Activated CD4-positive, alpha-beta T cell treated with anti-CD3 and anti-CD28 coated beads, Interleukin-2, Interleukin-6, amounts not matched to agents 100 ng/mL and 50 ng/mL, durations not matched to agents 16 hours and 8 hours (primary cell): ENCODE results near the gene GTF3C2.
"Not testable (repeated sequence)": the region's sequence is repeated elsewhere in the genome, so short reads cannot be mapped to it uniquely, and the experiment has no call there.

Experiments
- DNase-seq: peaks from one replicate; pipeline ENCODE4 v3.0.0-alpha.2; 2020

Gene GTF3C2

DNA sequence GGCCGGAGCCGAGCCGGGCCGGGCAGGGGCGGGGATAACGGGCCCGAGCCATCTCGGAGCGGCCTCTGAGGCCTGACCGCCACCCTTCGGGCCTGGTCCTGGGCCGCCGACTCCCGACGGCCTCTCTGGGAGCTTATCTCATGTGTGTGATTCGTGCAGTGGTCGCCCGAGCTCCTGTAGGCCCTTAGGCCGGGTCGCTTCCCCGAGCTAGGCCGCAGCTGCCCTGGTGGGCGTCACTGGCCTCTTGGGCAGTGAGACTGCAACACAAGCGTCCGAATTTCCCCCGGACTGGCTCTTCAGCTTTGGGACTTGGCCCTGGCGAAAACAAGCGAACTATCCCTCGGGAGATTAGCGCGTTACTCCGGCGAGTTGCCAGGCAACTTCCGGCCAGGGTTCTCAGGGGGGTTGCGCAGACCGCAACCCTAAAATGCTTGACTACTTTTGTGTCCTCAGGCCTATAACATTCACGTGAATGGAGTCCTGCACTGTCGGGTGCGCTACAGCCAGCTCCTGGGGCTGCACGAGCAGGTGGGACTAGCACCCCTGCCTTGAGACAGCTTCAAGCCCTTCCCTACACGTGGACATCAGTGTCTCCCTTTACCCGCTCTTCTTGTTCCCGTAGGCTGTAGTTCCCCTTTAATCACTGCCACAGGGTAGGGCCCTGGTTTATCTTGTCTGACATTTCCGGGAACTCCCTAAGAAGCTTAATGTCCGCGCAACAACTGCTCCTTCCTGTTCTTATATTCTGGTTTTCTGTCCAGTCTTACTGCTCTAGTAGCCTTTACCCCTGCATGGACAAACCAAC, 14.5 kb upstream of the GTF3C2 start:
- peak; percentile 42 for DNase-seq

DNA sequence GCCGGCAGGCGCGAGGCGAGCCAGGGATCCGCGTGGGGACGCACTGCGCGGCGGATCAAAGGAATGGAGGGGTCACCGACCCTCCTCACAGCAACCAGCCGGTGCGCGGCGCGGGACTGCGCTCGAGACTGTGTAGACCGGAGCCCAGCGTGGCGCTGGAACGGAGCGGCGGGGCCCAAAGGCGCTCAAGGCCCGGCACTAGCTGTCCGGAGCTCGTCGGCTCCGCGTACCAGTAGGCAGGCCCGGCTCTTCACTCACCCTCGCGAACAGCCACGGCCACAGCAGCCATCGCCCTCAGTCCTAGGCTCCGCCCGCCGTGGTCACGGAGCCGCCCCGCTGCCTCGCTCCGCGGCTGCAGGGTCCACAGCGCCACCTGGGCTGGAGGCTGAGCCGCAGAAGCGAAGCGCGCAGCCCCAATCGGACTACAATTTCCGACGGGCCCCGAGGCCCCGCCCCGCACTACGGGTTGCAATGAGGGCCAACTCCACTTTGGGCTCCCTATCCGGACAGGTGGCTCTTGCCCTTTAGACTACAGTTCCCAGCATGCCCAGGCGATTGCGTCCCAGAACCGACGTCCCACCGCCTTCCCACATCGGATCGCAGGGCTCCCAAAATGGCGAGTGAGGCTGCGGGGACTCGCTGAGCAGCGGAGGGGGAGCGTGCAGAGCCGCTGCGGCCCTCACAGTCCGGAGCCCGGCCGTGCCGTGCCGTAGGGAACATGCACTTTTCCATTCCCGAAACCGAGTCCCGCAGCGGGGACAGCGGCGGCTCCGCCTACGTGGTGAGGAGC, 13.7 kb upstream of the GTF3C2 start, which contains the start of the genes EIF2B4 and SNX17:
Gene EIF2B4 (minus strand): TSS at position 313 of the 790 bp plus-strand sequence. CDS start 24 bp downstream, at position 289.
Gene SNX17 (plus strand): TSS at position 591 of the 790 bp plus-strand sequence. CDS start 128 bp downstream, at position 719.
- DNase-seq = peak; percentile 100

DNA sequence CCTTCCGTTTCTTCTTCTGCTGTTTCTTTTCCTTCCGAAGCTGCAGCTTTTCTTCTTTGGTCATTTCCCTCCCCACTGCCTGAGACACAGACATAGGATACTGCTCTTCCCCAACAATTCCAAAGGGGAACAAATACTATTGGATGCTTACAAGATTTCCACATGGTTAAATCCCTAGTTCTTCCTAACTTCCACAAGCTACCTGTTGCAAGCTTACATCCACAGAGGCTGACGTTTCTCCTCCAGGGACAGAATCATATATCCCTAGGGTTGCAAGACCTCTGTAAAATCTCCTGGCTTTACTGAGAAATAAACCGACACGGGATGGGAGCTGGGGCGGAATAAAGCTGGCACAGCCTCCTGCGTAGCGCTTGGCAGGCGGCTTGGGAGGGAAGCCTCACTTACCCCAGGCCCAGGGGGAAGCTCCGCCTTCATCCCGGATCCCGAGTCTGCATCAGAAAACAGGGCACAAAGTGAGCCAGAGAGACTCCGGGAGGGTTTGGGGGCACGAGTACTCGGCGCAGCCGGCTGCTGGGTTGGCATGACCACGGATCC, 13.0 kb upstream of the GTF3C2 start:
- no peak for DNase-seq

DNA sequence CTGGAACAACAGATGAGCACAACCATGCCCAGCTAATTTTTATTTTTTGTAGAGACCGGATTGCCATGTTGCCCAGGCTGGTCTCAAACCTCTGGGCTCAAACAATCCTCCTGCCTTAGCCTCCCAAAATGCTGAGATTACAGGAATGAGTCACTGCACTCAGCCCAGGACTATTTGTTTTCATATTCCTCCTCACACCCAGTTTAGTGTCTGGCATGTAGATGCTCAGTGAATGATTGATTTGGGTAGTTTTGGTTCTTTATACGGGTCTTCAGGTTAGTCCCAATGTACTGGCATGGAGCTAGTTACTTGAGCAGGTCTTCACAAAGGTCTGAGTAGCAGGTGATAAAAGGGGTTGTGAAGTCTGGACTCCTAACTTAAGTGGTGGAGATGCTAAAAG, 7.4 kb upstream of the GTF3C2 start:
- DNase-seq = peak; percentile 37

DNA sequence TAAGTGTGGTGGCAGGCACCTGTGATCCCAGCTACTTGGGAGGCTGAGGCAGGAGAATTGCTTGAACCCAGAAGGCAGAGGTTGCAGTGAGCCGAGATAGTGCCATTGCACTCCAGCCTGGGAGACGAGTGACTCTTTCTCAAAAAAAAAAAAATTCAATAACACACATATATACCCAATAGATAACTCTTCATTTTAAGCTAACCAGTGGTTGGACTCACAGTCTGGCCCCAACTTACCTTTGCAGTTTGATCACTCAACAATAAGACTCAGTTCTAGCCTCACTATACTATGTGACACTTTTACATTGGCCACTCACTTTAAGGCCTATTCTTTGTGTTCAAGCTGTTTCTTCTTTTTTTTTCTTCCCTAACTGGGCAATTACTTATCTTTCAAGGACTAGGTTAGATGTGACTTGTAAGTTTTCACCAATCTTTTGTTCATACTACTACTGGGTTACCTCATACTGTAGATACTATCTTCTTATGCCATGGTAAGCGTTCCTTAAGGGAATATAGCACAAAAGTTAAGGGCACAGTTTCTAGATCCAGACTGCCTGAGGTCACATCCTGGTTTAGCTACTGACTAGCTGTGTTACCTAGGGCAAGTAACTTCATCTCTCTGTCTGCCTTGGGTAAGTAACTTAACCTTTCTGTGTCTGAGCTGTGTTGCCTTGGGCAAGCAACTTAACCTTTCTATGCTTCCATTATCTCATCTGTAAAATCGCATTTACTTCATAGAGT, 6.3 kb upstream of the GTF3C2 start:
- no peak for DNase-seq

DNA sequence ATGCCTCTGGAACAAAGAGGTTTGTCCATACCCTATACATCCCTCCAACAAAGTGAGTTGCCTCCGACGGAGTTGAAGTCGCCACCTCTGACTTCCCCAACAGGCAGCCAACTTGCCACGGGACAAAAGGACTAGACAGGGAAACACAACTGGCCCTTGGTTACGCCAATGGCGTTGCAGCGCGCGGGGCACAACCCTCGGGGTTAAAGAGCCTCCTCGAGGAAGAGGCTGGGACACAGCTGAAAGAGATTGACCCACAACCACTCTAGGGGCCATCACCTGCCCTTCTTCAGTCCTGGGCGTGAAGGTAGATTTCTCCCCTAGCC, 545 bp downstream of the GTF3C2 start:
- peak; percentile 69 for DNase-seq

DNA sequence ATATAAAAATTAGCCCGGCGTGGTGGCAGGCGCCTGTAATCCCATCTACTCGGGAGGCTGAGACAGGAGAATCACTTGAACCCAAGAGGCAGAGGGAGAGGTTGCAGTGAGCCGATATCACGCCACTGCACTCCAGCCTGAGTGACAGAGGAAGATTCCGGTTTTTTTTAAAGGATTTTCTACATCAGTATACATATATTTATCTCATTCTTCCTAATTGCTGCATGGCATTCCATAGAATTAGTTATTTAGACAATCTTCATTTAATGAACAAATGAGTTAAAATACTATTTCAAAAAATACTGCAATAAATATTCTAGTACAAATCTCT, 2.0 kb downstream of the GTF3C2 start:
- DNase-seq = no peak

DNA sequence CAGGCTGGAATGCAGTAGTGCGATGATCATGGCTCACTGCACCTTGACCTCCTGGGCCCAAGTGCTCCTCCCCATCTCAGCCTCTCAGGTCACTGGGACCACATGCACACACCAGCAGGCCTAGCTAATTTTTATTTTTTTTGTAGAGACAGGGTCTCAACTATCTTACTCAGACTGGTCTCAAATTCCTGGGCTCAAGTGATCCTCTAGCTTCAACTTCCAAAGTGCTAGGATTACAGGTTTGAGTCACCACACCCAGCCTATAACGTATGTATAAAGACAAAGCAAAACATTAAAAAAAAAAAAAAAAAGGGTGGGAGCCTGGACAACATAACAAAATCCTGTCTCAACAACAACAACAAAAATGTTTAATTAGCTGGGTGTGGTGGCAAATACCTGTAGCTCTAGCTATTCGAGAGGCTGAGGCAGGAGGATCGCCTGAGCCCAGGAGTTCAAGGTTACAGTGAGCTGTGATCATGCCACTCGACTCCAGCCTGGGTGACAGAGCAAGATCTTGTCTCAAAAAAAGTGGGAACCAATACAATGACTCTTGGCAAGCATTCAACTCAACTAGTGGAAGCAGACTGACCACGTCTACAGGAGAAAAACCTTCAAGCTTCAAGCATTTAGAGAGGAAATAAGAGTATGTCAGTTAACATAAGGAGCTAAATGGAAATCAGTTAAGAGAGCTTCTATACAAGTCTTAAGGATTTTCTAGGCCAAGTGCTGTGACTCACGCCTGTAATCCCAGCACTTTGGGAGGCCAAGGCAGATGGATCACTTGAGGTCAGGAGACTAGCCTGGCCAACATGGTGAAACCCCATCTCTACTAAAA, 2.6 kb downstream of the GTF3C2 start:
- DNase-seq = no peak

DNA sequence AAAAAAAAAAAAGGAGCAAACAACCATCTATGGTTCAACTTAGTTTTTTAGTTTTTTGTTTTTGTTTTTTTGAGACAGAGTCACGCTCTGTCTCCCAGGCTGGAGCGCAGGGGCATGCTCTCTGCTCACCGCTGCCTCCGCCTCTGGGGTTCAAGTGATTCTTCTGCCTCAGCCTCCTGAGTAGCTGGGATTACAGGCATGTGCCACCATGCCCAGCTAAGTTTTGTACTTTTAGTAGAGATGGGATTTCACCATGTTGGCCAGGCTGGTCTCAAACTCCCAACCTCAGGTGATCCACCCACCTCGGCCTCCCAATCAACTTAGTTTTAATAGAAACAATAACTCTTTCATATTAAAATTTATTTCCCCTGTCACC, 3.2 kb downstream of the GTF3C2 start:
- DNase-seq = not testable (repeated sequence)

DNA sequence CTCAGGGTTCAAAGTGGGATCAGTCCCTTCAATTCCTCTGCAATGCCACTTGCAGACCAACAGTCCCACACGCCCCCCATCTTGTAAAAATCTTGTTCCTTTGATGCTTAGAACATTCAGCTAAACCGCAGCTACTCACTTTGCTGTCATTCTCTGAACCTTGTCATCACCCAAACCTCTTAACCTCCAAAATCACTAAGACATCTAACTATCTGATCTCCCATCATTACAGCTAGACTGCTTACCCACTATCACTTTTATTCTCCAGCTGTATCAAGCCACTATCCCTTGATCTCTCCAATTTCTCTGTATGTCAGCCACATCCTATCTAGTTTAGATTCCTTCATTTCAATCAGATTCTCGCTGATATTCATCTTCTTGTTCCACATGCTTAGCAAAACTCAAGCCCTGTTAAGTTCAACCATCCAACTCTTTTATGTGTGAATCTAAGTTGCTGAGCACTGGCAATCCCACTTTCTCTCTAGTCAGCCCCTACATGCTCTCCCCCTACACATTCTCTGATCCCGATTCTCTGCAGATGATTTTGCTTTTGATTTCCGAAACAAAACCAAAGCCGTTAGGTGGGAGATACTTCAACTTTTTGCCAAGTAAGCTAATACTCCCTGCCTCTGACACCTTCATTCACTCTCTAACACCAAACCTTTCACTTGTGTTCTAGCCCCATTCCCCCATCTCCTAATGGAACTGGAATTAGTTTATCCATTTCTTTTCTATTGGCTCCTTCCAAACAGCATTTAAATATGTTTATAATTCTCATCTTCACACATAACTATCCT, 4.6 kb downstream of the GTF3C2 start:
- peak; percentile 45 for DNase-seq

DNA sequence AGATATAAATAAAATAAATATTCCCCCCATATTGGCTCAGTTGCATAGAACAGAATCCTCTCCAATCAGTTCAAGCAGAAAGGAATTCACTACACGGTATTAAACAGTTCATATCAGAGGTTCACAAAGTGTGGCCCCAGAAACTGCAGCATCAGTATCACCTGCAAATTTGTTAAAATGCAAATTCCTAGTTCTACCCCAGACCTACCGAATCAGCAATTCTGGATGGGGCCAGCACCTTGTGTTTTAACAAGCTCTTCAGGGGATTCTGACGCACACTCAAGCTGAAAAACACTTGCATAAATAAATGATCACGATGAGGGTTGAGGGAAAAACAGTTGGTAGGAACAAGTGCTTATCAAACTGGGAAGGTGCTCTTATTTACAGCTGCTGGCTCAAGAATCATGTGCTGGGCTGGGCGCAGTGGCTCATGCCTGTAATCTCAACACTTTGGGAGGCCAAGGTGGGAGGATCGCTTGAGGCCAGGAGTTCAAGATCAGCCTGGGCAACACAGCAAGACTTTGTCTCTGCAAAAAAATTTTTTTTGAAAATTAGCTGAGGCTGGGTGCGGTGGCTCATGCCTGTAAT, 6.4 kb downstream of the GTF3C2 start:
- DNase-seq = no peak

DNA sequence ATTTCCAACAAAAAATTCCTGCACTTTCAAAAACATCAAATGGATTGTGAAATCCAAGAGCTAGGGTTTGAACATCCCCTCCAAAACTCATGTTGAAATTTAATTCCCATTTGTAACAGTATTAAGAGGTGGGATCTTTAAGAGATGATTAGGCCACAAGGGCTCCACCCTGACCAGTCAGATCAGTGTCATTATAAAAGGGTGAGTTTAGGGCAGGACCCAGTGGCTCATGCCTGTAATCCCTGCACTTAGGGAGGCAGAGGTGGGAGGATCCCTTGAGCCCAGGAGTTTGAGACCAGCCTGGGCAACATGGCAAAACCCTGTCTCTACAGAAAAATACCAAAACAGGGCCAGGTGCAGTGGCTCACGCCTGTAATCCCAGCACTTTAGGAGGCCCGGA, 8.9 kb downstream of the GTF3C2 start:
- no peak for DNase-seq

DNA sequence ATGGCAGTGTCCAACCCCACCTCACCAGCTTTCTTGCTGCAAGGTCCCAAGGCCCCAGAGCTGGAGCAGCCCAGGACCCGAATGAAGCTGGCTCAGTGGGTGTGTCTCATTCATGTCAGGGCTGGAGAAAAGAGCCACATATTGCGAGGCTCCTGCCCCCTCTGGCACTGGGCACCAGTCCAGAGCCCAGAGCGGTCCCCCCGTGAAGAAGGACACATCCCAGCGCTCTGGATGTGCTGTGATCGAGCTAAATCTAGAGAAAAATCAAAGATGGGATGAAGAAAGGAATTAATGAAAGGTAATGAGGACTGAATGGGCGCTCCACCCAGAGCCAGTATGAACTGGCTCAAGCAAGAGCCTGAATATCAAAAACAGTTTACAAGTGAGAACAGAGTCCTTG, 20.4 kb downstream of the GTF3C2 start:
- no peak for DNase-seq

DNA sequence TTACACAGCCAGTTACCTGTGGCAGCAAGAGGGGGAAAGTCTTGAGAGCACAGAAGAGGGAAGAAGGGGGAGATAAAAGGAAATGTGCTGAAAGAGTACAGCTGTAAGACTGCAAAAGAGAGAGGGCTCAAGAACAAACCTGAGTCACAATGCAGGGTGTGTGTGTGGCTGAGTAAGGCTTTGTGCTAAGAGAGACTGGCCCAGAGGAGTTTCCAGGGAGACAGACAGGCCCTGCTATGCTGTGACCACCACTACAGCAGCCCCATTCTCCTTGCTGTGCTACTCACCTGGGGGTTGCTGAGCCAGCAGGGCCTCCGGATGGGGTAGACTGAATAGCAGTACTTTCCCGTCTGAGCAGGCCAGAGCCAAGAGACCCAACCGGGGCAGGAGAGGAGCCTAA, 21.3 kb downstream of the GTF3C2 start:
- no peak for DNase-seq

DNA sequence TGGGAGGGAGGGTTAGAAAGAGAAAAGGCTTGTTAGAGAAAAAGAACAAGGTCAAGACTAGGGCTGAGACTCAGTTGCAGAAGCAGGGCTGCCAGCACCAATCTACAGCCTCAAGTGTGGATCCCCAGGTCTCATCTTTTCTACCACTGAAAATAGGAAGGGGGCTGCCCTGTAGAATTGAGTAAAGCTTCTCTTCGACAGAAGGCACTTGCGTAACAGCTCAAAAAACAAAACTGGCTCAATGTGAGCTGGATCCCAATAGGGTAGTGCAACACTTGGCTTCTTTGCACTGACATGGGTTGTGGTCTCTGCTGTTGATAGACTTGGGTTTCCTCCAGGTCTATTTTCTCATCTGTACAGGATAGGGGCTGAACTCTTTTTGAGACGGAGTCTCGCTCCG, 31.8 kb downstream of the GTF3C2 start:
- DNase-seq = no peak

DNA sequence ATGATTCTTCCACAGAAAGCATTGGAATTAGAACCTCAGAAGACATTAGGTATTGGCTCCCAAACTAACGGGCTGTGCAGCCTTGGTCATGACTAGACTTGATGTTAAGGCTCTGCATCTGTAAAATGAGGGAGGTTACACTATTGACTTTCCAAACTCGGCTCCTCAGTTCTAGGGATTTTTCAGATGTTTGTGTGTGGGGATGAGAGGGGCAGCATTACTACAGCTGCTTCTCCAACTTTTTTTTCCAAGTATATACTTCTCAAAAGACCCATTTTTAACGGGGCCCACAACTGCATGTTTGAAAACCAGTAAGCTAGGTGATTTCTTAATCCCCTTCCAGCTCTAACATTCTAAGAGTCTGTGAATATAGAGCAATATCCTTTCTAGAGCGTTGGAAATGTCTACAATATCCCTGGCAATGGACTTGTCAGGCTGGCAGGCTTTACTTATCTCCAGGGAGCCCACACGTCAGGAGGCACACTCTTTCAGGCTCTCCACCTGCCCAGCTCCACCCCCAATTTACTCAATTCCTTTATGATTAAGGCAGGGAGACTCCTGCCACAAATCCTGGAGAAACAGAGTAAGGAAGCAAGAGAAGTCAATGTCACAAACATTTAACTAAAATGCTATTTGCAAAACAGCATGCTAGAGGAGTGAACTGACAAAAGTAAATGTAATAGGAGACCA, 32.8 kb downstream of the GTF3C2 start:
- DNase-seq = no peak

DNA sequence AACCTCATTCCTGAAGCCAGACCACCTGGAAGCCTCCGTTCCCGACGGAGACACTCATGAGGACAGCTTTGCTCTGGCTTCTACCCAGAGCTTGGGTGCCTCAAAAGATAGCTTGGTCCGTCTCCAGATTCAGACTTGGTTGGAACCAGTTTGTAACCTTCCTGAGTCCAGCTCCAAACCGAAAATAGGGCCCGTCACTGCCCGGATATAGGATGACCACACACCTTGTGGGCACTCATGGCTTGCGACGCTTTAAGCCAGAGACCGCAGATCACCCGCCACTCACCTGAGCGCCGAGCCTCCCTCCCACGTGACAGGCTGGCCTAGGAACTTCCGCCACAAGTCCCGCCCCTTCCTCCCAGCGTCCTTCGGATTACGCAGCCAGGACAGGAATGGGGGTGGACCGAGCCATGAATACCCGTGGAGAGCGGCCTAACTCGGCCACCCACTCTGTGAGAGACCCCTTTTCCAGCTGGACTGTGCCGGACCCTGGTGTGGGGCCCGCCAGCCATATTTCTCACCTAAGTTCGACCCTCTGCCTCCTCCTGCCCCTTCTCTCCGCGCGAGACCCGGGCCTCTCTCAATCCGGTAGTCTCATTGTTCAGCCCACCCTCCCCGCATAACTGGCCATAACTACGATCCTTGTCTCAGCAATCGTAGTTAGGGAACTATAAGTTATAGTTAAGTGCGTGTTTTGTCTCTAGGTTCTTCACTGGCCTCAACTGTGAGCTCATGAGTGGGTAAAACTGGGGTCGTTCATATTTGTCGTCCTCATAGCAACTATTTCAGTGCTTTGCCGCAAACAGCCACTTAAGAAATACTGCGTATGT, 33.6 kb downstream of the GTF3C2 start, which contains the start of gene MPV17:
Gene MPV17 (minus strand): TSS at position 332 of the 830 bp plus-strand sequence. CDS start 580 bp downstream, outside the sequence.
- peak; percentile 94 for DNase-seq

DNA sequence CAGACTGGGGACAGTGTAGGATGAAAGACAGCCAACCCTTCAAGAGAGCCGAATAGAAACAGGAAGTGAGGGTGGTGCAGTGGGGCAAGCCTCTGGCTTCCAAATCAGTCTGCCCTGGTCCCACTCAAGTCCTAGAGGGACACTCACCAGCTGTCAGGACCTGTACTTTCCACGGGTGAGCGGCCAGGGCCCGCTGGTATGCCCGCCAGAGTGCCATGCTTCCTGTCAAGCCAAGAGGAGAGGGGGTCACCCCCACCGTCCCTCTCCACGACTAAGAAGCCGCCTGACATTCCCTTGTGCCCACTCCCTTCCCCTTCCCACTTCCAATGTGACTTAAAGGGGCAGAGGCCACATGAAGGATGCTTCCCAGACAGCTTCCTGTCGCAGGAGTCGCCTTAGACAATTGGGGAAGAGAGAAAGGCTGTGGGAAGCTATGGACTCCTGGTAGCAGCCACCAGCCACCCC, 34.2 kb downstream of the GTF3C2 start:
- peak; percentile 28 for DNase-seq

DNA sequence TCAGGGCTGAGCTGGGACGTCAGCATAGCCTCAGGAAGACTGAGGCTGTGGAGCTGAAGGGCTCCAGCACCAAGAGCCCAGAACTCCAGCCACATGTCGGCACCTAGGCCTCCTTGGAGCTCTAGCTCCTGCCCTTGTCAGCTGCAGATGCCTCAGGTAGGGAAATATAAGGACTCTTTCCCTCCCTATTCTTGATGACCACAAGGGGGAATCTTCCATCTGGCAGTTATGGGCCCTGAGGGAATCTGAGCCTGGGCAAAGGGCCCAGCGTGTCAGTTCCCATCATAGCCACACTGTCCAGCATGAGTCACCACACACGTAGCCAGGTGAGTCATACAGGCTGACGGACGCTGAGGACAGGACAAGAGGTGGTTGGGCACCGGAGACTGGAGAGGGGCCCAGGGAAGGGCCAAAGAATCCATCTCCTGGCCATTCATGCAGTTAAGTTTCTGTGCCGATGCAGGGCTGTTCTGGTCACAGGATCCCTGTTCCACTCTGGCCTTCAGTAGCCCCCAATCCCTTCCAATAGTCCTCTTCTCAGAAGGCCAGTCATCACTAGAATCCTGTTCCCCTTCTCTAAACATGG, 35.5 kb downstream of the GTF3C2 start:
- DNase-seq = no peak
